Kidney epithelial cell (primary cell): ENCODE data around the gene PUM2. TPM values are rescaled to one million over a fixed set of nuclear protein-coding genes. Genes with fewer than 3 reads are reported as not detected.

Experiments used
- DNase-seq: peaks from one replicate; pipeline ENCODE4 v3.0.0-alpha.2; 2010; ENCODE audit warnings: low read depth
- H3K27me3 ChIP-seq: 2 replicates; pipeline ENCODE4 v1.6.0; 2011; ENCODE audit warnings: low read length; ENCODE audit not compliant: control insufficient read depth, insufficient read depth
- H3K36me3 ChIP-seq: 2 replicates; pipeline ENCODE4 v1.5.1; 2011; ENCODE audit warnings: low read length; ENCODE audit not compliant: control insufficient read depth, insufficient read depth
- H3K4me3 ChIP-seq: 2 replicates; pipeline ENCODE4 v1.5.1; 2011; ENCODE audit warnings: low read depth, mild to moderate bottlenecking, control low read depth, low read length
- CTCF ChIP-seq: IDR thresholded peaks from 2 replicates; pipeline ENCODE4 v1.5.1; 2011; ENCODE audit warnings: mild to moderate bottlenecking, moderate library complexity, low read length, control low read depth, inconsistent platforms; ENCODE audit not compliant: insufficient read depth, poor library complexity, severe bottlenecking
- total RNA-seq: library from RNA; depleted of rRNA; stranded (reverse); fragments of >200 nt; gene quantifications from 2 replicates; pipeline ENCODE4 v1.2.3, GENCODE V29; 2015

PUM2 gene
- total RNA-seq, 1 donor from 2014 or later, result 44.2 TPM

GRCh38 chr2:20357638-20358389 is 7.2 kb upstream of the PUM2 start:
- no peaks in the 10 kb centered on the region for H3K36me3 ChIP-seq
- no peak for TF ChIP-seq CTCF
- no peak overlapping the region for H3K4me3 ChIP-seq
- no peak for DNase-seq
- H3K27me3 ChIP-seq, result no peaks in the 10 kb centered on the region

GRCh38 chr2:20356042-20356441 is 5.4 kb upstream of the PUM2 start:
- H3K27me3 ChIP-seq, result no peaks in the 10 kb centered on the region
- TF ChIP-seq CTCF, result no peak
- H3K36me3 ChIP-seq, result no peaks in the 10 kb centered on the region
- peak; percentile 55 for DNase-seq
- H3K4me3 ChIP-seq, result no peak overlapping the region

GRCh38 chr2:20355131-20355530 is 4.5 kb upstream of the PUM2 start:
- TF ChIP-seq CTCF, result no peak
- no peak for DNase-seq
- Histone ChIP-seq H3K36me3 (no peaks in the 10 kb centered on the region), H3K4me3 (no peak overlapping the region), H3K27me3 (no peaks in the 10 kb centered on the region)

GRCh38 chr2:20353241-20353992 is 2.8 kb upstream of the PUM2 start:
- no peaks in the 10 kb centered on the region for H3K36me3 ChIP-seq
- H3K4me3 ChIP-seq, result no peak overlapping the region
- TF ChIP-seq CTCF, result no peak
- no peak for DNase-seq
- H3K27me3 ChIP-seq, result no peaks in the 10 kb centered on the region

- Histone ChIP-seq H3K4me3 (no peak overlapping the region), H3K36me3 (no peaks in the 10 kb centered on the region), H3K27me3 (no peaks in the 10 kb centered on the region)
- no peak for TF ChIP-seq CTCF
- no peak for DNase-seq
These were observed 2.1 kb upstream of the PUM2 start for GRCh38 chr2:20352581-20353216.

GRCh38 chr2:20352230-20352578 is 1.6 kb upstream of the PUM2 start:
- Histone ChIP-seq H3K4me3 (no peak overlapping the region), H3K27me3 (no peaks in the 10 kb centered on the region), H3K36me3 (no peaks in the 10 kb centered on the region)
- DNase-seq, result no peak
- no peak for TF ChIP-seq CTCF
